K562 (cell line): ENCODE data around the gene RNF44. TPM values are rescaled to one million over a fixed set of nuclear protein-coding genes. Genes with fewer than 3 reads are reported as not detected.
A peak's percentile ranks its signal among the peaks of the same experiment; 100 is the strongest.

Experiments
- ATAC-seq: fragments of 200-7000 bp; cut with Tn5 transposase; 3 replicates; pipeline ENCODE4 v1.9.1; 2020; ENCODE audit warnings: moderate library complexity
- BruUV-seq: library from RNA; stranded (reverse); fragments of 400-500 nt; replicated peaks from 2 replicates; lab custom pipeline; 2021; lab: Mats Ljungman, UMichigan
- CTCF ChIA-PET: fragments of 300-600 bp; formaldehyde crosslinking; extraction: SDS; loops from one replicate; lab custom pipeline; 2021; ENCODE audit warnings: low intra/inter-chr PET ratio; lab: Yijun Ruan, JAX
- POLR2A ChIA-PET: fragments of 300-600, 350-650 bp; sonication (Branson Sonifier 250); formaldehyde crosslinking; extraction: SDS; loops from one replicate; lab custom pipeline; 2021; ENCODE audit warnings: antibody characterized with exemption, inconsistent platforms; lab: Yijun Ruan, JAX
- DNase-seq, 4 experiments: peaks; one replicate each; pipeline versions ENCODE4 v3.0.0 to v3.0.0-alpha.2; 2011 to 2018; ENCODE audit warnings: low spot score in 3 of 4, mixed read lengths in 3 of 4; ENCODE audit errors: extremely low read depth in 1 of 4
- FAIRE-seq: peaks from 2 replicates; lab custom pipeline; 2011; peaks lifted over from hg19 to GRCh38; lab: Jason Lieb, UNC
- H2AFZ ChIP-seq: 2 replicates; pipeline ENCODE4 v1.6.0; 2011; ENCODE audit warnings: low read depth, low read length, control low read depth, inconsistent platforms
- H3K27ac ChIP-seq: fragments of 200-600 bp; 3 replicates; pipeline ENCODE4 v1.8.0; 2011; ENCODE audit warnings: low read depth, mild to moderate bottlenecking, control low read depth, inconsistent platforms, low read length, moderate library complexity, mixed read lengths; ENCODE audit errors: extremely low read depth
- H3K27me3 ChIP-seq, 2 experiments: fragments of 300-600 bp in 1 of 2; 2 replicates in 1 of 2; 3 replicates in 1 of 2; pipeline versions ENCODE4 v1.6.0 to v1.8.0; 2011; ENCODE audit warnings: inconsistent platforms in 2 of 2, low read length in 2 of 2, mild to moderate bottlenecking in 1 of 2, mixed read lengths in 1 of 2, moderate library complexity in 1 of 2; ENCODE audit not compliant: control insufficient read depth in 2 of 2, insufficient read depth in 2 of 2
- H3K36me3 ChIP-seq: fragments of 300-600 bp; 3 replicates; pipeline ENCODE4 v1.8.0; 2011; ENCODE audit warnings: mild to moderate bottlenecking, low read length, inconsistent platforms; ENCODE audit not compliant: control insufficient read depth, insufficient read depth
- H3K4me1 ChIP-seq, 2 experiments: fragments of 200-600 bp in 1 of 2; replicated peaks in 1 of 2; 2 replicates in 1 of 2; 3 replicates in 1 of 2; pipeline versions ENCODE4 v1.5.1 to v1.8.0; 2011; ENCODE audit warnings: inconsistent platforms in 2 of 2, low read length in 2 of 2, mild to moderate bottlenecking in 1 of 2, mixed read lengths in 1 of 2, moderate library complexity in 1 of 2; ENCODE audit not compliant: control insufficient read depth in 2 of 2, insufficient read depth in 2 of 2
- H3K4me2 ChIP-seq: 2 replicates; pipeline ENCODE4 v1.6.1; 2011; ENCODE audit warnings: low read length, control low read depth, inconsistent platforms, mixed read lengths; ENCODE audit not compliant: insufficient read depth
- H3K4me3 ChIP-seq: fragments of 200-600 bp; sonication (generic), shearing (Covaris generic); 2 replicates; pipeline ENCODE4 v1.5.1; 2016; ENCODE audit warnings: control low read depth, inconsistent platforms
- H3K79me2 ChIP-seq: fragments of 200-600 bp; 3 replicates; pipeline ENCODE4 v1.8.0; 2011; ENCODE audit warnings: low read length, inconsistent platforms; ENCODE audit not compliant: control insufficient read depth, insufficient read depth
- H3K9ac ChIP-seq, 2 experiments: 2 replicates each; pipeline versions ENCODE4 v1.6.0 to v1.6.1; 2011; ENCODE audit warnings: low read depth in 2 of 2, low read length in 2 of 2, control low read depth in 1 of 2, inconsistent platforms in 1 of 2, mild to moderate bottlenecking in 1 of 2, mixed read lengths in 1 of 2; ENCODE audit not compliant: insufficient read depth in 1 of 2
- H3K9me1 ChIP-seq: one replicate; pipeline ENCODE4 v1.6.0; 2011; ENCODE audit warnings: inconsistent platforms, mild to moderate bottlenecking, low read length, moderate library complexity; ENCODE audit not compliant: control insufficient read depth, insufficient read depth
- H3K9me3 ChIP-seq: replicated peaks from 2 replicates; pipeline ENCODE4 v1.5.1; 2011; ENCODE audit warnings: low read depth, low read length, inconsistent platforms; ENCODE audit not compliant: control insufficient read depth, insufficient read depth
- H4K20me1 ChIP-seq: replicated peaks from 2 replicates; pipeline ENCODE4 v1.6.1; 2011; ENCODE audit warnings: low read length, inconsistent platforms, mixed read lengths; ENCODE audit not compliant: control insufficient read depth, insufficient read depth
- GABPB1 ChIP-seq: sonication (generic); formaldehyde crosslinking; IDR thresholded peaks from 2 replicates; pipeline ENCODE4 v1.8.0; 2022; ENCODE audit warnings: mild to moderate bottlenecking, missing genetic modification reagents
- MTA2 ChIP-seq: fragments of 450-650 bp; IDR thresholded peaks from 2 replicates; pipeline ENCODE4 v1.6.1; 2016; ENCODE audit warnings: low read depth
- PHF8 ChIP-seq: fragments of 200-600 bp; sonication (generic); IDR thresholded peaks from 2 replicates; pipeline ENCODE4 v1.6.1; 2012; ENCODE audit warnings: mixed run types, mild to moderate bottlenecking, inconsistent platforms, low read length, moderate library complexity, borderline replicate concordance
- POLR2AphosphoS5 ChIP-seq: IDR thresholded peaks from 2 replicates; pipeline ENCODE4 v1.6.1; 2011; ENCODE audit warnings: mild to moderate bottlenecking, low read depth, low read length, moderate library complexity; ENCODE audit not compliant: control insufficient read depth, insufficient read depth
- YY1 ChIP-seq, 3 experiments: IDR thresholded peaks; 2 replicates each; pipeline ENCODE4 v1.6.1; 2011; ENCODE audit warnings: low read length in 2 of 3, mild to moderate bottlenecking in 2 of 3, moderate library complexity in 2 of 3, borderline replicate concordance in 1 of 3, control low read depth in 1 of 3, low read depth in 1 of 3; ENCODE audit not compliant: insufficient read depth in 3 of 3, insufficient replicate concordance in 2 of 3, control insufficient read depth in 1 of 3, insufficient read length in 1 of 3; ENCODE audit errors: extremely low read depth in 1 of 3
- WGBS: fragments of 100-300 bp; shearing (Covaris generic); methylation state at CpG from one replicate; pipeline ENCODE4 v1.1.6; 2016; ENCODE audit warnings: low coverage, mixed read lengths; ENCODE audit not compliant: insufficient coverage; ENCODE audit errors: missing lambda C conversion rate; 5-methylcytosine and 5-hydroxymethylcytosine counted together
- in situ Hi-C: fragments of 300-500 bp; cut with MboI; formaldehyde crosslinking; loops from 4 replicates; pipeline ENCODE4 v1.15.0; 2018; ENCODE audit warnings: inconsistent platforms, mixed read lengths
- intact Hi-C: fragments of 100-400 bp; cut with micrococcal nuclease; formaldehyde crosslinking; loops from 2 replicates; pipeline ENCODE4 v1.14.2; 2022
- polyA plus RNA-seq, 8 experiments: library from polyadenylated mRNA; depleted of rRNA in 4 of 8; stranded (reverse) in 5 of 8; unstranded in 3 of 8; fragments of >200 nt; fragmentation: Nextera tagmentation in 2 of 8; fragmentation: Illumina TruSeq in 1 of 8; extraction: Ambion mirVana in 2 of 8; extraction: Trizol in 1 of 8; gene quantifications; 2 replicates each; pipeline versions ENCODE4 v1.2.1 to v1.2.3, GENCODE V29; 2011 to 2014; ENCODE audit warnings: inconsistent platforms in 1 of 8, missing spikeins in 1 of 8
- total RNA-seq, 7 experiments: library from RNA; depleted of rRNA in 6 of 7; stranded (reverse); fragments of >200 nt in 6 of 7; fragmentation: Illumina TruSeq in 2 of 7; extraction: Trizol in 2 of 7; gene quantifications; 2 replicates each; pipeline versions ENCODE4 v1.2.1 to v1.2.3, GENCODE V29; 2011 to 2021; ENCODE audit warnings: low replicate concordance in 1 of 7
- TF ChIP-seq, protein P1 (sequence below): fragments of 450-650 bp; formaldehyde crosslinking; IDR thresholded peaks from 2 replicates; pipeline ENCODE4 v1.4.0; 2020; ENCODE audit warnings: mild to moderate bottlenecking, moderate library complexity
- TF ChIP-seq, protein P2 (sequence below): fragments of 450-650 bp; IDR thresholded peaks from 2 replicates; pipeline ENCODE4 v1.6.1; 2016; ENCODE audit warnings: mild to moderate bottlenecking, moderate library complexity

The RNF44 gene
- total and polyA plus RNA-seq, 9 of the 15 experiments (the other 6 are each of a cell fraction or from before 2014, with no cell fraction given): 1.6 to 82.6 (median 7.4) TPM

DNA sequence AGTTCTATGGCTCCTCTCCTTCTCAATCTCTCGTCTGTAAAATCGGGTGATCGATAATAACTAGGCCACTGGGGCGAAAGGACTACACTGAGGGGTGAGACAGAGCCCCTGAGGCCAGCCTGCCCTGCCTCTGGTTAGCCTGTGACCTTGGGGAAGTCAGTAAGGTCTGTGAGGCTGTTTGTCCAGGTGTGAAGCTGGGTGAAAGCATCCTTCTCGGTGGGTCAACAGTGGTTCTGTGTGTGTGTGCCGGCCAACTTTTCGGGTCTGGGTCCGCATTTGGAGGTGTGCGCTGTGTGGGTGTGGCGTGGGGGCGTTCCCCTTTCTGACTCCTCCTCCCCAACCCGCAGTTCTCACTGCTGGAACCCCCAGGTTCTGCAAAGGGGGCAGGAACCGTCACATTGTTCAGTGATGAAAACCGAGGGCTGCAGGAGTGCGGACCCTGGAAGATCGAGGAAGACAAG is 5.0 kb upstream of the RNF44 start:
- H3K27me3 ChIP-seq: no peaks in the 10 kb centered on the region
- H3K4me3 ChIP-seq: peak overlapping the region; percentile 51
- no peaks in the 10 kb centered on the region for H3K9me3 ChIP-seq
- ChIA-PET POLR2A (interaction anchor here (1.3 to 1.6 kb wide), 2 partner anchors 8 to 18 kb away, joined by 4 read pairs; no protein-coding TSS in a partner anchor), CTCF (interaction anchor here (0.6 to 2.1 kb wide), 2 partner anchors 95 to 126 kb away, joined by 3 to 7 read pairs; partner anchors contain the start of gene CLTB)
- ATAC-seq (peak; percentile 44), FAIRE-seq (peak; percentile 6), DNase-seq (peak; percentile 61 to 73 (median 62))
- BruUV-seq: TSS peak; percentile 34
- H3K9ac ChIP-seq: peak overlapping the region; percentile 75 to 94
- peak overlapping the region; percentile 77 for H3K27ac ChIP-seq
- in situ Hi-C loops: no loop called here
- H4K20me1 ChIP-seq: no peaks in the 10 kb centered on the region
- H3K36me3 ChIP-seq: no peaks in the 10 kb centered on the region; the same call in 2 of the 3 replicates
- 3% methylated on average over 14 of the region's 16 CpGs for WGBS
- peaks cover 41 to 50% of the 10 kb centered on the region in 2 experiments for H3K4me1 ChIP-seq
- H3K79me2 ChIP-seq: peaks cover 23% of the 10 kb centered on the region
- intact Hi-C loops: loop anchor here (2.0 kb wide), 1 partner anchor 125 kb away; the partner anchor contains the start of gene CLTB
- peak overlapping the region; percentile 94 for H3K4me2 ChIP-seq
- H3K9me1 ChIP-seq: no peaks in the 10 kb centered on the region
- peak overlapping the region; percentile 78 for H2AFZ ChIP-seq
- TF ChIP-seq, protein P1, sequence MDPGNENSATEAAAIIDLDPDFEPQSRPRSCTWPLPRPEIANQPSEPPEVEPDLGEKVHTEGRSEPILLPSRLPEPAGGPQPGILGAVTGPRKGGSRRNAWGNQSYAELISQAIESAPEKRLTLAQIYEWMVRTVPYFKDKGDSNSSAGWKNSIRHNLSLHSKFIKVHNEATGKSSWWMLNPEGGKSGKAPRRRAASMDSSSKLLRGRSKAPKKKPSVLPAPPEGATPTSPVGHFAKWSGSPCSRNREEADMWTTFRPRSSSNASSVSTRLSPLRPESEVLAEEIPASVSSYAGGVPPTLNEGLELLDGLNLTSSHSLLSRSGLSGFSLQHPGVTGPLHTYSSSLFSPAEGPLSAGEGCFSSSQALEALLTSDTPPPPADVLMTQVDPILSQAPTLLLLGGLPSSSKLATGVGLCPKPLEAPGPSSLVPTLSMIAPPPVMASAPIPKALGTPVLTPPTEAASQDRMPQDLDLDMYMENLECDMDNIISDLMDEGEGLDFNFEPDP (CRISPR knock-in tag): no peak
- TF ChIP-seq PHF8 (no peak), YY1 (IDR thresholded peaks at IDR 0.05; ENCODE audit: borderline replicate concordance in 1 of 3, control insufficient read depth in 1 of 3, extremely low read depth in 1 of 3, insufficient read depth in 3 of 3, insufficient read length in 1 of 3, insufficient replicate concordance in 2 of 3, low read depth in 1 of 3, low read length in 2 of 3) (peak in 1 of 3 experiments; percentile 14), POLR2AphosphoS5 (peak; percentile 50; the same call in 1 of the 2 replicates), MTA2 (no peak), GABPB1 (CRISPR knock-in tag) (0 out of 2 replicates have a peak, but pooled peaks have one; percentile 39)
- TF ChIP-seq, protein P2, sequence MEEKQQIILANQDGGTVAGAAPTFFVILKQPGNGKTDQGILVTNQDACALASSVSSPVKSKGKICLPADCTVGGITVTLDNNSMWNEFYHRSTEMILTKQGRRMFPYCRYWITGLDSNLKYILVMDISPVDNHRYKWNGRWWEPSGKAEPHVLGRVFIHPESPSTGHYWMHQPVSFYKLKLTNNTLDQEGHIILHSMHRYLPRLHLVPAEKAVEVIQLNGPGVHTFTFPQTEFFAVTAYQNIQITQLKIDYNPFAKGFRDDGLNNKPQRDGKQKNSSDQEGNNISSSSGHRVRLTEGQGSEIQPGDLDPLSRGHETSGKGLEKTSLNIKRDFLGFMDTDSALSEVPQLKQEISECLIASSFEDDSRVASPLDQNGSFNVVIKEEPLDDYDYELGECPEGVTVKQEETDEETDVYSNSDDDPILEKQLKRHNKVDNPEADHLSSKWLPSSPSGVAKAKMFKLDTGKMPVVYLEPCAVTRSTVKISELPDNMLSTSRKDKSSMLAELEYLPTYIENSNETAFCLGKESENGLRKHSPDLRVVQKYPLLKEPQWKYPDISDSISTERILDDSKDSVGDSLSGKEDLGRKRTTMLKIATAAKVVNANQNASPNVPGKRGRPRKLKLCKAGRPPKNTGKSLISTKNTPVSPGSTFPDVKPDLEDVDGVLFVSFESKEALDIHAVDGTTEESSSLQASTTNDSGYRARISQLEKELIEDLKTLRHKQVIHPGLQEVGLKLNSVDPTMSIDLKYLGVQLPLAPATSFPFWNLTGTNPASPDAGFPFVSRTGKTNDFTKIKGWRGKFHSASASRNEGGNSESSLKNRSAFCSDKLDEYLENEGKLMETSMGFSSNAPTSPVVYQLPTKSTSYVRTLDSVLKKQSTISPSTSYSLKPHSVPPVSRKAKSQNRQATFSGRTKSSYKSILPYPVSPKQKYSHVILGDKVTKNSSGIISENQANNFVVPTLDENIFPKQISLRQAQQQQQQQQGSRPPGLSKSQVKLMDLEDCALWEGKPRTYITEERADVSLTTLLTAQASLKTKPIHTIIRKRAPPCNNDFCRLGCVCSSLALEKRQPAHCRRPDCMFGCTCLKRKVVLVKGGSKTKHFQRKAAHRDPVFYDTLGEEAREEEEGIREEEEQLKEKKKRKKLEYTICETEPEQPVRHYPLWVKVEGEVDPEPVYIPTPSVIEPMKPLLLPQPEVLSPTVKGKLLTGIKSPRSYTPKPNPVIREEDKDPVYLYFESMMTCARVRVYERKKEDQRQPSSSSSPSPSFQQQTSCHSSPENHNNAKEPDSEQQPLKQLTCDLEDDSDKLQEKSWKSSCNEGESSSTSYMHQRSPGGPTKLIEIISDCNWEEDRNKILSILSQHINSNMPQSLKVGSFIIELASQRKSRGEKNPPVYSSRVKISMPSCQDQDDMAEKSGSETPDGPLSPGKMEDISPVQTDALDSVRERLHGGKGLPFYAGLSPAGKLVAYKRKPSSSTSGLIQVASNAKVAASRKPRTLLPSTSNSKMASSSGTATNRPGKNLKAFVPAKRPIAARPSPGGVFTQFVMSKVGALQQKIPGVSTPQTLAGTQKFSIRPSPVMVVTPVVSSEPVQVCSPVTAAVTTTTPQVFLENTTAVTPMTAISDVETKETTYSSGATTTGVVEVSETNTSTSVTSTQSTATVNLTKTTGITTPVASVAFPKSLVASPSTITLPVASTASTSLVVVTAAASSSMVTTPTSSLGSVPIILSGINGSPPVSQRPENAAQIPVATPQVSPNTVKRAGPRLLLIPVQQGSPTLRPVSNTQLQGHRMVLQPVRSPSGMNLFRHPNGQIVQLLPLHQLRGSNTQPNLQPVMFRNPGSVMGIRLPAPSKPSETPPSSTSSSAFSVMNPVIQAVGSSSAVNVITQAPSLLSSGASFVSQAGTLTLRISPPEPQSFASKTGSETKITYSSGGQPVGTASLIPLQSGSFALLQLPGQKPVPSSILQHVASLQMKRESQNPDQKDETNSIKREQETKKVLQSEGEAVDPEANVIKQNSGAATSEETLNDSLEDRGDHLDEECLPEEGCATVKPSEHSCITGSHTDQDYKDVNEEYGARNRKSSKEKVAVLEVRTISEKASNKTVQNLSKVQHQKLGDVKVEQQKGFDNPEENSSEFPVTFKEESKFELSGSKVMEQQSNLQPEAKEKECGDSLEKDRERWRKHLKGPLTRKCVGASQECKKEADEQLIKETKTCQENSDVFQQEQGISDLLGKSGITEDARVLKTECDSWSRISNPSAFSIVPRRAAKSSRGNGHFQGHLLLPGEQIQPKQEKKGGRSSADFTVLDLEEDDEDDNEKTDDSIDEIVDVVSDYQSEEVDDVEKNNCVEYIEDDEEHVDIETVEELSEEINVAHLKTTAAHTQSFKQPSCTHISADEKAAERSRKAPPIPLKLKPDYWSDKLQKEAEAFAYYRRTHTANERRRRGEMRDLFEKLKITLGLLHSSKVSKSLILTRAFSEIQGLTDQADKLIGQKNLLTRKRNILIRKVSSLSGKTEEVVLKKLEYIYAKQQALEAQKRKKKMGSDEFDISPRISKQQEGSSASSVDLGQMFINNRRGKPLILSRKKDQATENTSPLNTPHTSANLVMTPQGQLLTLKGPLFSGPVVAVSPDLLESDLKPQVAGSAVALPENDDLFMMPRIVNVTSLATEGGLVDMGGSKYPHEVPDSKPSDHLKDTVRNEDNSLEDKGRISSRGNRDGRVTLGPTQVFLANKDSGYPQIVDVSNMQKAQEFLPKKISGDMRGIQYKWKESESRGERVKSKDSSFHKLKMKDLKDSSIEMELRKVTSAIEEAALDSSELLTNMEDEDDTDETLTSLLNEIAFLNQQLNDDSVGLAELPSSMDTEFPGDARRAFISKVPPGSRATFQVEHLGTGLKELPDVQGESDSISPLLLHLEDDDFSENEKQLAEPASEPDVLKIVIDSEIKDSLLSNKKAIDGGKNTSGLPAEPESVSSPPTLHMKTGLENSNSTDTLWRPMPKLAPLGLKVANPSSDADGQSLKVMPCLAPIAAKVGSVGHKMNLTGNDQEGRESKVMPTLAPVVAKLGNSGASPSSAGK: peak; percentile 7; the same call in 1 of the 2 replicates
